NCI-H524 treated with DMSO at 0.1 percent for 48 hours (cell line): ENCODE results near the gene AGBL4.
A peak's percentile ranks its signal among the peaks of the same experiment; 100 is the strongest.
"Not testable (repeated sequence)": the region's sequence is repeated elsewhere in the genome, so short reads cannot be mapped to it uniquely, and the experiment has no call there.

Experiments used
- DNase-seq: peaks from one replicate; lab custom pipeline; 2025; lab: John Stamatoyannopoulos, UW

AGBL4 gene

GRCh38 chr1:49026230-49026811 lies 997.4 kb downstream of the AGBL4 start:
- no peak for DNase-seq

GRCh38 chr1:49016030-49016977 lies 1007.5 kb downstream of the AGBL4 start:
- peak; percentile 1 for DNase-seq

GRCh38 chr1:49013079-49013478 lies 1010.7 kb downstream of the AGBL4 start:
- no peak for DNase-seq

GRCh38 chr1:49002981-49003380 lies 1020.8 kb downstream of the AGBL4 start:
- DNase-seq = not testable (repeated sequence)

GRCh38 chr1:48999321-48999720 lies 1024.4 kb downstream of the AGBL4 start:
- DNase-seq = no peak

- no peak for DNase-seq
Observed at GRCh38 chr1:48996311-48996710, 1027.4 kb downstream of the AGBL4 start.

- DNase-seq = no peak
Observed at GRCh38 chr1:48988633-48989197, 1035.0 kb downstream of the AGBL4 start.

- DNase-seq = no peak
Observed at GRCh38 chr1:48979940-48980339, 1043.8 kb downstream of the AGBL4 start.

GRCh38 chr1:48978413-48978812 lies 1045.3 kb downstream of the AGBL4 start:
- DNase-seq = no peak

GRCh38 chr1:48977273-48977672 lies 1046.5 kb downstream of the AGBL4 start:
- no peak for DNase-seq

- DNase-seq = no peak
Observed at GRCh38 chr1:48969971-48970370, 1053.8 kb downstream of the AGBL4 start.

GRCh38 chr1:48967318-48967717 lies 1056.4 kb downstream of the AGBL4 start:
- DNase-seq = no peak

- DNase-seq = no peak
Observed at GRCh38 chr1:48966583-48966982, 1057.2 kb downstream of the AGBL4 start.

GRCh38 chr1:48960320-48960719 lies 1063.4 kb downstream of the AGBL4 start:
- DNase-seq = no peak

- DNase-seq = no peak
Observed at GRCh38 chr1:48955774-48956173, 1068.0 kb downstream of the AGBL4 start.

- DNase-seq = no peak
Observed at GRCh38 chr1:48953617-48954016, 1070.1 kb downstream of the AGBL4 start.

GRCh38 chr1:48948562-48948961 lies 1075.2 kb downstream of the AGBL4 start:
- DNase-seq = no peak

GRCh38 chr1:48947761-48948537 lies 1075.8 kb downstream of the AGBL4 start:
- DNase-seq = peak; percentile 58

- no peak for DNase-seq
Observed at GRCh38 chr1:48946070-48946469, 1077.7 kb downstream of the AGBL4 start.

- no peak for DNase-seq
Observed at GRCh38 chr1:48944811-48945210, 1078.9 kb downstream of the AGBL4 start.

GRCh38 chr1:48943826-48944225 lies 1079.9 kb downstream of the AGBL4 start:
- no peak for DNase-seq

GRCh38 chr1:48943393-48943792 lies 1080.4 kb downstream of the AGBL4 start:
- no peak for DNase-seq
